NCI-H2171 (cell line): ENCODE results near the gene ADORA1.

Experiments used
- DNase-seq: peaks from one replicate; lab custom pipeline; 2025; lab: John Stamatoyannopoulos, UW

ADORA1 gene

DNA sequence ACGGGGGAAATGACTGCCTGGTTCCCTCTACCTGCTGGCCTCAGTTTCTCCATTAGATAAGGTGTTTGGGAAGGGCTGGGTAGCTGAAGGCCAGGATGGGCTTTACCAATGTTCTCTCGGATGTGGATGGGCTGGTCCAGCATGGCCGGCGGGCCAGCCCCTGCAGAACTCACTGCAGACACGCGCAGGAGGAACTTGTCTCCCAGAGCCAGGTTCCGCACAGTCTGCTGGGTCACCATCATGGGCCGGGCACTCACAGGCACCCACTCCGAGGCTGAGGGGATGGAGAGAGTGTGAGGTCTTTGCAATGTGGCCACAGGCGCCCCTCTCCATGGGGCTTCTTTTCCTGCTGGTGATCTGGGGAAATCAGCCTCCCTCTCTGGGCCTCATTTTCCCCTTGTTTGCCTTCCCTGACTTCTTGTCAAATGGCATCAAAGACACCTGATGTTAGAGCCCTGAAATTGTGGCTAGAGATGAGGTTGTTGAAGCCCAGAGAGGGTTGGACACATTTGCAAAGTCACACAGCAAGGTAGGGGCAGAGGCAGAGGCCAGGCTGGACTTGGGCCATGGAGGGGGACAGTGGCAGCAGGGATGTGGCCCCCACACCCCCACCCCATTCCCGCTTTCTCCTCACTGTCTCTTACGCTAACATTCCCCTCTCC lies 46.9 kb downstream of the ADORA1 start:
- no peak for DNase-seq

DNA sequence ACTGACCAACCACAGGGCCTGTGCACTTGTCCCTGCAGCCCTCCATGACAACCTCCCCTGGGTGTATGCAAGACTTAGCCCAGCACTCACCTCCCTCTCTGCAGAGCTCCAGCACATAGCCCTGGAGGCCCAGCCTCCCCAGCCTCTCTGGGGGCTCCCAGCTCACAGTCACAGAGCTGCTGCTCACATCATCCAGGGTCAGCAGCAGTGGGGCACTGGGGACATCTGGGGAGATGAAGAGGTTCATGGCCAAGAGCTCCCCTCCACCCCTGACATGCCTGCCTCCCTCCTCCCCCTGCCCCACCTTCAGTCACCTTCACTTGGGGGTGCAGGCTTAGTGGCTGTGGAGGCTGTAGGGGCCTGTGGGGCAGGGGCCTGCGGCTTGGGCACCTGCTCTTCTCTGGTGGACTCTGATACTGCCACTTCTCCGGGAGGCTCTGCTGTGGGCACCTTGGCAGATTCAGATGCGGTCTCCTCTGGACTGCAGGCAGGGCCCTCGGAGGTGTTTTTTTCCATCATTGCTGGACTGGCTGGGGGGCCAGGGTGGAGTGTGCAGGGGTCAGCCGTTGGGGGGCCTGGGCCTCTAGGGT lies 47.8 kb downstream of the ADORA1 start, which contains the start of gene MYBPH:
TSS of gene MYBPH (minus strand) at position 590 of the 590 bp plus-strand sequence. CDS start at position 519, 71 bp downstream.
- DNase-seq: no peak

DNA sequence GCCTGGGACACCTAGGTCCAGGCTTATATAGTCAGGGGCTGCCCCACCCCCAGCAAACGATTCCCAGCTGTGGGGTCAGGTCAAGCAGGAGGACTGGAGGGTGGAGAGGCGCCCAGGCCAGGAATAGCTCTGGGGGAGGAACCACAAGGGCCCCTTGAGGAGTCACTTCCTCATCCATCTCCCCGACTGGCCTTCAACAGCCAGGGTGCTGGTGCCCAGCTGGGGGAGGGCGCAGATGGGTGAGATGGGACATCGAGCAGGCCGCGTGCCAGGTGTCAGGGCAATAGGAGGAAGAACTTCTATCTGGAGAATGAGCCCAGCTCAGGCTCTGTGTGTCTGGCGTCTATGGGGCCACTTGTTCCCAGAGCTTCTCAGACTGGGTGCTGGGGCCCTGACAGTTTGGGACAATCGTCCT lies 48.3 kb downstream of the ADORA1 start:
- no peak for DNase-seq

DNA sequence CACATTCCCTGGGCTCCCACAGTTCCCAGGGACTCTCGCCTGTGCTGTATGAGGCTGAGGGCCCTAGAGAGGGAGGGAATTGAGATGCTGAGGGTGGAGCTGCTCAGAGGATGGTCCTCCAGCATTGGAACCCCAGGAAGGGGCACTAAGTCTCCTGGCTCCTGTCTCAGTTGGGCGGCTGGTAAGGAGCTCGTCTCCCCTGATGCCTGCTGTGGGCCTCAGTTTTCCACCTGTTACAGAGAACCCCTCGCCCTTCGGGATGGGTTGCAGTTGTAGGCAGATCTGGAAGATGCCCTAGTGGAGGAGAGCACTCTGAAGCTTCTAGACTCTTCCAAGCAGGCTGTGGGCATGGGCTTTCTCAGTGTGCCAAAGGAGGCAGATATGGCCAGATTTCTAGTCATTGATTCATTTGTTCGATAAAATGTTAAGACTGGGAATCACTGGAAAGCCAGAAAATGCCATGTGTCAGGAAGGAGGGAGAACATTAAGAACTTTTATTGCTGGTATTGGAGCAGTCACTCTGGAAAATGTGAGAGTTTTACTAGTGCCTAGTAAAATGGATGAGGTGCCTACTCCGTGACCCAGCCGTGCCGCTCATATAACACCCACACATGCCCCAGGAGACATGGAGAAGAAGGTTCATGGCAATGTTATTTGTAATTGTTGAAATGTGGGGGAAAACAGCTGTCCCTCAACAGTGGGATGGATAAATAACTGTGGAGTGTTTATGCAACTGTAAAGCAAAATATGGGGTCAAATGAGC lies 48.9 kb downstream of the ADORA1 start:
- DNase-seq: no peak

DNA sequence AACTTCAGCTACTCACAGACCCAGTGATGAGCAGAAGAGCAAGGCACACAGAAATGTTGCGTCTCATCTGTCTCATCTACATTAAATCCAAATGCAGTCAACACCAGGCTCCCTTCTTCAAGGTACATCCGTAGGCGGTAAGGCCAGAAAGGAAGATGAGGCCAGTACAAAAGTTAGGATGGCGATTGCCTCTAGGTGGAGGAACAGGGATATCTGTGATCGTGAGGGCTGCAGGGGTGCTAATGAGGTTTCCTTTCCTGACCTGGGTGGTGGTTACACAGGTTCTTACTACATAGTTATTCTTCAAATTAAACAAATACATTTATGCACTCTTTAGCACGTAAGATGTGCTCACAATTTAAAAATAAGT lies 49.5 kb downstream of the ADORA1 start:
- no peak for DNase-seq

DNA sequence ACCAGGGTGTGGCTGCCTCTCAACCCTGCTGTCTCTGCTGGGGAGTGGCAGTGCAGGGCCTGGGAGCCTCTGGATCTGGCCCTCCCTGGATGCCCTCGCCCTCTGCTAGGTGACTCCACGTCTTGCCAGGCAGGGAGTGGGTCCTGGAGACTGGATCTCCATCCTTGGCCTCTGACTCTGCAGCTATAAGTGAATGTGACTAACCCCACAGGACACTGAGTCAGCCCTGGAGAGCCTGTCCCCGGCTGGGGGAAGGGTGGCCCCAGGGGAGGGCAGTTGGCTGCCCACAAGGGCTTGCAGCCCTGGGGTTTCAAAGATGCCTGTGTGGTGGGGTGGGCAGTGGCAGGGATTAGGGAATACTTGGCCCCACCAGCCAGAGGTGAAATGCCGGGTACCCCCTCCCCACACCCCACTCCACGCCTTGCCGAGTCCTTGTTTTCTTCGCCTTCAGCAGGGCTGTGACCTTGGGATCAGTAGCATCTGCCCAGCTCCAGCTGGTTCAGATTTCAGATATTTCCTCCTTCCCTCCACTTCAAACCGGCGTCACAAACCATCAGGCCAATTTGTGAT lies 50.0 kb downstream of the ADORA1 start:
- no peak for DNase-seq

DNA sequence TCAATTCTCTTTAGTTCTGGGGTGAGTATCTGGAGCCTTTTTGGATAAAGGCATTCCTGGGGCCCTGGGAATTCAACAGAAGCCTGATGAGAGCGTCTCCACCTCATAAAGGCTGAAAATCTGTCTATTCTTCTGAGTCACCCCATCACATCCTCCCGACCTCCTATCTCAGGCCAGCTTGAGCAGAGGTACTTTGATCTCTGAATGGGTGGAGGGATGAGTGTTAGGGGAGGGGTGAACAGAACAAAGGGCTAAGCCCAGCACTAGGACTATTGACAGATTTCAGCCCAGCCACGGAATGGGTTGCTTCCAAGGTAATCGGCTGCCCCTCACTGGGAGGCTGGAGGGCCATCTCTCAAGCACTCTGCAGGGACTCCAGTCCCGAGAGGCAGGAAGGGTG lies 50.6 kb downstream of the ADORA1 start:
- DNase-seq: no peak

DNA sequence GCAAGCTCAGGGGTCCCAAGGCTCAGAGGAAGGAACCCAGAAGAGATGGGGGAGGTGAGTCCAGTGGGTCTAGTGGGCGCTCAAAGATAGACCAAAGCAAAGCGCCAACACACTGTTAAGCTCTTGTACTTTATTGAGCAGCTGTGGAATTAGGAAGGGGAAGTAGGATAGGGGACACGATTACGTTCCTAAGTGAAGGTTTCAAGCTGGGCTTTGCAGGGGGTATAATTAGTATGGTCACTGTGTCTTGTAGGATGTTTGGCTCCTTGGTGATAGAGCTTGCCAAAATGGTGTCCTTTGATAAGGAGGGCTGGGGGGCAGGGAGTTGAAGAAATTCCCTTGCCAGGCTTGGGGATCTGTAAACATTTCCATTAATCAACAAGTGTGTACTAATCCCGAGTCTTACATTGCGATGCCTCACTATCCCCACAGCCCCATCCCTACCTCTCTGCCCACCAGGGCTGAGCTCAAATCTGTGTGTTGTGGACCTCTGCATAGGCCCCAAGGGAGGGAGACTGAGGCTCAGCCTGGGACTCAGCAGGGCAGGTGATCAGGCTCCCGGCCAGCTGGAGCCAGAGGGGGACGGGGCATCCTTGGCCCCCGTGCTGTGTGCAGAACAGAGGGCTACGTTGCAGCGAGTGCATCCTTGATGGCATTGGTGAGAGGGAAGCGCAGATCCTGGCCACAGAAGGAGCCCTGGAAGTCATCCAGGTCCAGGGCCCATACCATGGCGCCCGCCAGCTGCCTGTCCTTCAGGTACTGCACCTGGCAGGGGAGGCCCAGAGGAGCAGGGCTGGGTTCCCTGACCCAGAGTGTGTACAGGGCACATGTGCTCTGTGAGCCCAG lies 51.5 kb downstream of the ADORA1 start:
- no peak for DNase-seq

DNA sequence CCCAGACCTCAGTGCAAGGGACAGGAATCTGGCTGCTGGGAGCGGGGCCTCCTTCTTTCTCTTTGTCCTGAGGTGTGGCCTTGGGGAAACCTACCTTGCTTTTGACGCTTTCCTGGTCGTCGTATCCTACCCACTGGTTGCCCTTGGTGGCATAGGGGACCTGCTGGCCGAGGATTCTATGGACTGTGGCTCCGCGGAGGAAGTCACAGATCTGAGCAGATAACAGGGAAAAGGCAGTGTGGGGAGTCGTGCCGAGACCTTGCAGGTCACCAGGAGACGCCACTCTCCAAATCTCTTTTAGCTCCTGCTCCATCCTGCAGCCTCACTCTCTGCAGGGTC lies 52.1 kb downstream of the ADORA1 start:
- no peak for DNase-seq

DNA sequence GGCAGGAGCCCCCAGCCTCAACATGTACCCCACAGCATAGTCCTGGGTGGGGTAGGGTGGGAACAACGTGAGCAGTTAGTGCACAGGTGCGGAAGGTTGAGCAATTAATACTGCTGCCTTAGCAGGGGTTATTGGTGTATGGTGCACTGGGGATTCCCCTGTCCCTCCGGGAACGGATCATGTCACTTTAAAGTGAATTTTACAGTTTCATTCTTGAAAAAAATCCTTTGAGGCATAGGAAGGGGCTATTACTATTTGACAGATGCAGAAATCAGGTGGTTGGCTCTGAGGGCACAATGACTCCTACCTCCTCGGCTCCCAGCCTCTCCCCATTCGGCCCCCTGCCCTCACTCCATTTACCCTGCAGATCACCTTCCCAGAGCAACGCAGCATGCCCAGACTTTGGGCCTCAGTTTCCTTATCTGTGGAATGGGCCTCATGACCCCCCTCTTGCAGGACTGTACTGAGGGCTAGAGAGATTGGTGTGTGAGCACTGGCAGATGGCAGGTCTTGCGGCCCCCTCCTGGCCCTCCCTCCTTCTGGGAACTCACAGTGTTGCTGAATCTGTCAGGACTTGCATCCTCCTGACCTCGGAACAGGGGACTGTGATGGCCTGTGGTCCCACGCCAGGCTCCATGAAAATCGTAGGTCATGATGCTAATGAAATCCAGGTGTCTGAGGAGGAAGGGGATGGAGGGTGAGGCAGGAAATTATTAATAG lies 53.2 kb downstream of the ADORA1 start:
- no peak for DNase-seq

DNA sequence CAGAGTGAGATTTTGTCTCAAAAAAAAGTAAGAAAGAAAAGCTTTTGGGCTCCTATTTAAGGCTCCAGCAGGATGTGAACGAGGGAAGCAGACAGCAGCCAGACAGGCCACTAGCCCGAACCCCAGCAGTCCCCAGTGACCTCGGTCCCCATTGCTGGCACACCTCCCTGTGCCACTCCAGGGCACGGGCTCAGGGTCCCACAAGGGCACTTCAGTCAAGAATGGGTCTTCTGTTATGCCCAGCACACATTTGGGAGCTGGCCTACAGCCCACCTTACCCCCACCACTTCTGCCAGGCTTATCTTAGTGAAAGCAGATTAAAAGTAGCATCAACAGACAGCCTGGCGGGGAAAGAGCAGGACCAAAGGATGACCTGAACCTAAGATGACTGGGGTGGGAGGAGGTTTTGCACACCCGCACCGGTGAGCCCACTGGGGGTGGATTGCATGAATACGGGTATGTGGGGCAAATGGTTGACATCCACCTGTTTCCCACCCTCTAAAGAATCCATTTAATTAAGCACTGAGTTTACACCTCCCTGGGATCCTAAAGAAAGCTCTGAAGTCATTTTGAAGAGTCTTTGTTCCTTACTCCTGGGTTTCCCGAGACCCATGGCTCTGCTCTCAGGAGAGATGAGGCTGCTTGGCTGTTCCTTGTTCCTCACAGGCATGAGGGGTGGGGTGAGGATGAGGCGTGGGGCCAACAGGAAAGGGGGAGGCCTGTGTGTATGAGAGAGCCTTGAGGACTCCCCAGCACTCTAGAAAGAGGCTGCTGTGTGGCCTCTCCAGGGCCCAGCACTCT lies 54.3 kb downstream of the ADORA1 start:
- no peak for DNase-seq

DNA sequence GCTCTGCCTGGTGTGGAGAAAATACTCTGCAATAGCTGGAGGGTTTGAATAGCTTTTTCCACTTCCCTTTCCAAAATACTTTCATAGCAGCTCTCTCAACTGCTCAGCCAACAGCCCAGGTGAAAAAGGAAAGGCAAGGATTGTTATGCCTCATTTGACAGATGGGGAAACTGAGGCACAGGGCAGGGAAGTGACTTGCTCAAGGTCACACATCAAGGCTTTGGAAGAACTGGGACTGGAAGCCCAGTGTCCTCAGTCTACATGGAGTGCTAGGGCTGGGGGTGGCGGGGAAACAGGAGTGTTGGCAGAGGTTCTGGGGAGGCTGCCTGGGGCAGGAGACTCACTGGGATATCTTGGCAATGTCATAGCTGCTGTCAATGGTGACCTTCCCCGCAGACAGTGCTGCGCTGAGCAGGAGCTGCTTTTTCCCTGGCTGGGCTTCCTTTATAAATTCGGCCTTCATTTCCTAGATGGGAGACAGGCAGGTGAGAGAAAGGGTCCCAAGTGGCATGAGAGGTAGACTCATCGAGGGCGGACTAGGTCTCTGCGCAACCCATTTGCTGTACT lies 54.9 kb downstream of the ADORA1 start:
- DNase-seq: no peak

DNA sequence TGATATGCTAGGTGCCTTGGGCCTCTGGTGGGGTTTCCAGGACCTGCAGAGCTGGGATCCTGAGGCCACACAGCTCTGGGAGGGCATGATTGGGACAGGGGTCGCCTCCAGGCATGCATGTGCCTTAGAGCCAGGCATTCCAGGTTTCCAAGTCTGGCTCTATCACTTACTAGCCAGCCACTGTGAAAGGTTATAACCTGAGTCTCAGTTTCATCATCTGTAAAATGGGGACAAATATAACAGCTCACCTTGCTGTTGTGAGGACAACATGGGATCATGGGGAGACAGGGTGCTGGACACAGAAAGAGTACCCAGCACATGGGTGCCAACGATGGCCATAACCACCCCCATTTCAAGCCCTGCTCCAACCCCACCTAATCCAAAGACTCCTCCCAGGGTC lies 56.3 kb downstream of the ADORA1 start:
- DNase-seq: no peak

DNA sequence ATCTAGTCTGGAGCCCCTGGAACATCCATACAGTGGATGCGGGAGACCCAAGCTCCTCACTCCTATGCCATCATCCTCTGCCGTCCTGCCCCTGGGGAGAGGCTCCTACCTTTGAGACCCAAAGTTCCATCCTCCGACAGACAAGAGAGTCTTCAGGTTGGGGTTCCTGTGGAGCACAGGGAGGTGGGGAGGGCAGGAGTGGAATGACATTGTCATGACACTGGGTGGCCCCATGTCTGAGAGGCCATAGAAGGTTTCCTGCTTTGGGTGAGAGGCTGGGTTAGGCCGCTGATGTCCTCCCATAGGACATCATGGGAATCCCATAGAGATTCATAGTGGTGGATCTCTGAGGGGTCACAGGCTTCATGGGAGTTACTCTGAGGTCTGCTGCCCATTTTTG lies 56.9 kb downstream of the ADORA1 start:
- DNase-seq: no peak

DNA sequence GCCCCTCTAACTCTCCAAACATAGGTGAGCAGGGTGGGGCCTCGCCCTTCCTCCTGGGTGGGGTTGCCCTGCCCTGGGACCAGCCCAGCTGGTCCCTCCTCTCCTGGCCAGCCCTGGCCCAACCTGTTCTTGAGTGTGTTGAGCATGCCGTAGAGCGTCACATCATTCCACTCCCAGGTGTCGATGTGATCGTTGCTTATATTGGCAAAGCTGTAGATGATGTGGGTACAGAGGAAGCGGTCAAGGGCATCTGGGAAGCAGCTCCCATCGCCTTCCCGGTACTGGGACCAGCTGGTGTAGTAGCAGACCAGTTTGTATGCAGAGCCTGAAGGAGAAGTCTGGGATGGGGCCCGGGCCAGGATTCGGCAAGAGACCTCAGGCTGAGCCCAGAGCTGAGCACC lies 57.5 kb downstream of the ADORA1 start:
- no peak for DNase-seq

DNA sequence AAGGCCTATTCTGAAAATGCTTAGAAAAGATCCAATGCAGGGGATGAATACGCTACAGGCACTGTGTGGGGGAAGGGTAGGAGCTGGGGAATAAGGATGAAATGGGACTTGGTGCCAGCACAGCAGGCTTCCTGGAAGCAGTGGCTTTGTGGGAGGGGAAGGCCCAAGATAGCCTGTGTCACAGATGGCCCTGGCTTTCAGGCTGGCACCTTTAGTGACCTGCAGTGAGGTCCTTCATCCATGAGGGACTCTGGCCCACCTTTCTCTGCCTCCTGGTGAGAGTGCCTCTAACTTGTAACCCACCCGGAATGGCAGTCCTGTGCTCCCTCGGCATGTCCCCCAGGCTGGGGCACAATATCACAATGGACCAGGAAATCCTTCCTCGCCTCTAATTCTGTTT lies 58.1 kb downstream of the ADORA1 start:
- no peak for DNase-seq

DNA sequence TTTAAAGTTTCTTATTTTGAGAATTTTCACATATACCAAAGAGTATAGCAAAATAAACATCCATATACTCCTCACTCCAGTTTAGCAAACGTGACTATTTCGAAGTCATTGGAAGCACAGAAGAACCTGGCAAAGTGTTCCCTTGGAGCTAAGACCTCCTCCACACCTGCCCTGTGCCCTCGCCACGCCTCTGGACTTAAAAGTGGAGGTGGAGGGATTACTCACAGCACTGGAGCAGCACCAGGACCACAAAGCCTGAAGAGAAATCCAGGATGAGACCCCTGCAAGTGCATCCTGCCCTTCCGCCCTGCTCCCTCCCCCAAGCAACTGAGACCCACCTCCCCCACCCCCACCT lies 58.5 kb downstream of the ADORA1 start:
- no peak for DNase-seq

DNA sequence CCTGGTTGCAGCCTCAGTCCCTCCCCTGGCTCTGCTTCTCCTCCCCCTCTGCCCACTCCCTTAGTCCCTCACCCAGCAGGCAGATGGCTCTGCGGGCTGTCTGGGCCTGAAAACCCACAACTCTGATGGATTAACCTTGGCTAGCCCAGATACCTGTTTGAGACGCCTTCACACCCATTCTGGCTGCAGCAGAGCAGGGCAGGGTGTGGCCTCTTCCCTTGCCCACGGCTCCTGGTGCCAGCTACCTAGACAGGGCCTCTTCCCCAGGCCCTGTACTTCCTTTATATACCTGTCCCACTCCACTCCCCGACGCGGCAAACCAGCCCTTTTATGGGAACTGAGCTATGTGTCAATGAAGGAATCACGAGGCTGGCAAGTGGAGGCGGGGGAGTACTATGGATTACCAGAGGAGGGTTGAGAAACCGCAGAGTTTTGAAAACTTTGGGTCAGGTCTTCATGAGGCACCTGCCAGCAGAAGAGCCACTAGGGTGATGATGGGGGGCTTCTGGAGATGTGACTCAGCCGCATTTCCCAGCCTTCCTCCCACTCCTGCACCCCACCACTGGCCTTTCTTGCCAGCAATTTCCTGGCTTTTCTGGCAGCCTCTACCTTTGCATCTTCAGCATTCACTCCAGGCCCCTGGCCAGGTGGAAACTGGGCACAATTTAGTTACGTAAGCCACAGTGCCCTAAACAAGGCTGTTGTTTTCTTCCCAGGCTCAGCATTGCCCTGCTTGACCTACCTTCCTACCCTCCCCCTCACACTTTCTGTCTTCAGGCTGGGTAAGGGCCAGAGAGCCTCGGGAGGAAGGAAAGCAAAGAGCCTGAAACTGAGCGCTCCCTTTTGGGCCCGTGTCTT lies 59.1 kb downstream of the ADORA1 start, which contains the start of gene CHI3L1:
TSS of gene CHI3L1 (minus strand) at position 259 of the 858 bp plus-strand sequence. CDS start at position 178, 81 bp downstream.
- no peak for DNase-seq

DNA sequence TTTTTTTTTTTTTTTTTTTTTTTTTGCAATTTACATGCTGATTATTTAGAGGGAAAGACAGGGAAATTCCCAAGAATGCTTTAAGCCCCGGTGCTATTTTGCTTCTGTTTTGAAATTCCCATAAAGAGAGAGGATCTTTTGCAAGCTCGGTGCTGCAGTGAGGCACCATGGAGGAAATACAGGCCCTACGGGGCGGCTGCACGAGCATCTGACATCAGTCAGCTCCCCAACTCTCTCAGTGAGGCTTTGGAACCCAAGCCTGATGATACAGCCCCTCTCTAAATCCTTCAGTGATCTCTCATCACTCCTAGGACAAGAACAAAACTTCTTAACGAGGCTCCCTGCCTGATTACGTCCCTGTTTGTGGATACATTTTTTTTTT lies 59.8 kb downstream of the ADORA1 start:
- no peak for DNase-seq
